GM23338 (cell line): ENCODE data around the gene MLF1.

Source experiments
- CREB1 ChIP-seq: fragments of 250-450 bp; sonication (Bioruptor Pico); IDR thresholded peaks from 2 replicates; pipeline ENCODE4 v1.5.0; 2020; ENCODE audit warnings: low read depth, mild to moderate bottlenecking, moderate library complexity
- EZH2 ChIP-seq: fragments of 200-600 bp; sonication (generic); IDR thresholded peaks from one replicate; pipeline ENCODE4 v1.8.0; 2017; ENCODE audit warnings: antibody characterized with exemption, mild to moderate bottlenecking, low read depth; ENCODE audit not compliant: unreplicated experiment
- EZH2phosphoT487 ChIP-seq: fragments of 200-600 bp; sonication (generic); IDR thresholded peaks from one replicate; pipeline ENCODE4 v1.8.1; 2018; ENCODE audit warnings: antibody characterized with exemption; ENCODE audit not compliant: unreplicated experiment
- JUNB ChIP-seq: IDR thresholded peaks from one replicate; pipeline ENCODE4 v1.6.1; 2016; ENCODE audit warnings: antibody characterized with exemption; ENCODE audit not compliant: unreplicated experiment
- POLR2AphosphoS5 ChIP-seq: IDR thresholded peaks from 2 replicates; pipeline ENCODE4 v1.6.1; 2016; ENCODE audit warnings: antibody characterized with exemption, low read depth
- REST ChIP-seq: IDR thresholded peaks from one replicate; pipeline ENCODE4 v1.6.1; 2018; ENCODE audit warnings: antibody characterized with exemption; ENCODE audit not compliant: unreplicated experiment
- STAT1 ChIP-seq: IDR thresholded peaks from one replicate; pipeline ENCODE4 v1.6.1; 2016; ENCODE audit warnings: antibody characterized with exemption; ENCODE audit not compliant: unreplicated experiment
- ZNF331 ChIP-seq: fragments of 250-450 bp; sonication (Bioruptor Pico); IDR thresholded peaks from 2 replicates; pipeline ENCODE4 v1.5.0; 2020; ENCODE audit warnings: low read depth, mild to moderate bottlenecking, moderate library complexity
- TF ChIP-seq, protein P1 (sequence below), 2 experiments: fragments of 200-600 bp in 1 of 2; sonication (generic) in 1 of 2; conservative IDR thresholded peaks; 2 replicates each; pipeline versions ENCODE4 v1.5.1 to v1.6.1; 2016 to 2017; ENCODE audit warnings: antibody characterized with exemption in 2 of 2, low read depth in 2 of 2, mild to moderate bottlenecking in 2 of 2, moderate library complexity in 1 of 2

DNA sequence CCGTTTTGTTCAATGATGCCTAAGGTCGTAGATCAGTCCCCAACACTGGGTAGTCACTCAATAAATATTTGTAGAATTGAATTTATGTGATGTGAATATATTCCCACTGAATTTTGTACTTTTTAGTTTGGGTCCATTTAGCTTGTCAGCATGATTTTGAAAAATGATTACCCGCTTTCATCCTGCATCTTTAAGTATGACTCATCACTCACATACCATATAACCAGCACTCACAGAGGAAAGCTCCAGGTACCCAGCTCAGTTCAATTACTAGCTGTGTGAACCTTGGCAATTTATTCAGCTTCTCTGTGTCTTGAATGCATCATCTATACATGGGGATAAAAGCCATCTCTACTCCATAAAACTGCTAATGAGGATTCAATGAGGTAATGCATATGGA, 2.2 kb upstream of the MLF1 start:
- TF ChIP-seq, protein P1, sequence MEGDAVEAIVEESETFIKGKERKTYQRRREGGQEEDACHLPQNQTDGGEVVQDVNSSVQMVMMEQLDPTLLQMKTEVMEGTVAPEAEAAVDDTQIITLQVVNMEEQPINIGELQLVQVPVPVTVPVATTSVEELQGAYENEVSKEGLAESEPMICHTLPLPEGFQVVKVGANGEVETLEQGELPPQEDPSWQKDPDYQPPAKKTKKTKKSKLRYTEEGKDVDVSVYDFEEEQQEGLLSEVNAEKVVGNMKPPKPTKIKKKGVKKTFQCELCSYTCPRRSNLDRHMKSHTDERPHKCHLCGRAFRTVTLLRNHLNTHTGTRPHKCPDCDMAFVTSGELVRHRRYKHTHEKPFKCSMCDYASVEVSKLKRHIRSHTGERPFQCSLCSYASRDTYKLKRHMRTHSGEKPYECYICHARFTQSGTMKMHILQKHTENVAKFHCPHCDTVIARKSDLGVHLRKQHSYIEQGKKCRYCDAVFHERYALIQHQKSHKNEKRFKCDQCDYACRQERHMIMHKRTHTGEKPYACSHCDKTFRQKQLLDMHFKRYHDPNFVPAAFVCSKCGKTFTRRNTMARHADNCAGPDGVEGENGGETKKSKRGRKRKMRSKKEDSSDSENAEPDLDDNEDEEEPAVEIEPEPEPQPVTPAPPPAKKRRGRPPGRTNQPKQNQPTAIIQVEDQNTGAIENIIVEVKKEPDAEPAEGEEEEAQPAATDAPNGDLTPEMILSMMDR (conservative IDR thresholded peaks at IDR 0.05; ENCODE audit: low read depth in 2 of 2), result no peak
- no peak for TF ChIP-seq POLR2AphosphoS5
- TF ChIP-seq EZH2, result no peak
- TF ChIP-seq STAT1, result no peak
- TF ChIP-seq EZH2phosphoT487, result no peak
- TF ChIP-seq CREB1 (CRISPR knock-in tag), result no peak
- no peak for TF ChIP-seq REST
- no peak for TF ChIP-seq ZNF331 (CRISPR knock-in tag)
- no peak for TF ChIP-seq JUNB
